K562 treated with DMSO at 1 percent for 4 hours (cell line): ENCODE results near the gene PGAM5. TPM values are rescaled to one million over a fixed set of nuclear protein-coding genes. Genes with fewer than 3 reads are reported as not detected.

Source experiments
- total RNA-seq: library from RNA; unstranded; fragments of 300-600 nt; gene quantifications from 2 replicates; pipeline ENCODE4 v1.2.3, GENCODE V29; 2022; ENCODE audit not compliant: insufficient read depth

Gene PGAM5
- total RNA-seq, result 26.6 and 28.7 TPM in 2 replicates

GRCh38 chr12:132710405-132711079 is at the start of gene PGAM5:
PGAM5 (plus strand) TSS chr12:132710842; CDS start chr12:132710877, 35 bp downstream.

GRCh38 chr12:132687211-132688164 is 23.2 kb upstream of the PGAM5 start, which contains the start of the genes POLE and PXMP2:
POLE (minus strand) TSS chr12:132687342; CDS start chr12:132687315, 27 bp downstream.
PXMP2 (plus strand) TSS chr12:132687587; CDS start chr12:132687671, 84 bp downstream.

GRCh38 chr12:132761032-132761920 is 50.6 kb downstream of the PGAM5 start, which contains the start of gene ANKLE2:
ANKLE2 (minus strand) TSS chr12:132761832; CDS start chr12:132761798, 34 bp downstream.

Other genes starting within 250 kb of the PGAM5 start
- gene FBRSL1, start 220.7 kb upstream of the PGAM5 start, total RNA-seq, result 27.8 and 37.4 TPM in 2 replicates
- gene LRCOL1, start 100.3 kb upstream of the PGAM5 start, total RNA-seq, result not detected in 2 replicates
- gene P2RX2, start 92.1 kb upstream of the PGAM5 start, total RNA-seq, result 0.70 TPM in 1 of 2 replicates, not detected in the other
- 41.1 and 63.6 TPM in 2 replicates for gene POLE, start 23.5 kb upstream of the PGAM5 start, total RNA-seq
- gene PXMP2, start 23.3 kb upstream of the PGAM5 start, total RNA-seq, result 54.8 and 69.1 TPM in 2 replicates
- gene ANKLE2, start 51.0 kb downstream of the PGAM5 start, total RNA-seq, result 21.9 and 32.2 TPM in 2 replicates
- 26.1 and 36.3 TPM in 2 replicates for gene GOLGA3, start 118.0 kb downstream of the PGAM5 start, total RNA-seq
- gene CHFR, start 176.8 kb downstream of the PGAM5 start, total RNA-seq, result 20.2 and 25.5 TPM in 2 replicates
- 0.52 and 2.4 TPM in 2 replicates for gene ZNF605, start 245.5 kb downstream of the PGAM5 start, total RNA-seq